Lung microvascular endothelial cell (primary cell): ENCODE results near the gene LRRC4. TPM values are rescaled to one million over a fixed set of nuclear protein-coding genes. Genes with fewer than 3 reads are reported as not detected.

Experiments
- DNase-seq, 2 donors: peaks; one replicate each; pipeline versions ENCODE4 v3.0.0 to v3.0.0-alpha.2; 2010; ENCODE audit warnings: low read depth in 2 of 2
- total RNA-seq: library from RNA; depleted of rRNA; stranded (reverse); fragments of >200 nt; gene quantifications from 2 replicates; pipeline ENCODE4 v1.2.1, GENCODE V29; 2014

LRRC4 gene, protein sequence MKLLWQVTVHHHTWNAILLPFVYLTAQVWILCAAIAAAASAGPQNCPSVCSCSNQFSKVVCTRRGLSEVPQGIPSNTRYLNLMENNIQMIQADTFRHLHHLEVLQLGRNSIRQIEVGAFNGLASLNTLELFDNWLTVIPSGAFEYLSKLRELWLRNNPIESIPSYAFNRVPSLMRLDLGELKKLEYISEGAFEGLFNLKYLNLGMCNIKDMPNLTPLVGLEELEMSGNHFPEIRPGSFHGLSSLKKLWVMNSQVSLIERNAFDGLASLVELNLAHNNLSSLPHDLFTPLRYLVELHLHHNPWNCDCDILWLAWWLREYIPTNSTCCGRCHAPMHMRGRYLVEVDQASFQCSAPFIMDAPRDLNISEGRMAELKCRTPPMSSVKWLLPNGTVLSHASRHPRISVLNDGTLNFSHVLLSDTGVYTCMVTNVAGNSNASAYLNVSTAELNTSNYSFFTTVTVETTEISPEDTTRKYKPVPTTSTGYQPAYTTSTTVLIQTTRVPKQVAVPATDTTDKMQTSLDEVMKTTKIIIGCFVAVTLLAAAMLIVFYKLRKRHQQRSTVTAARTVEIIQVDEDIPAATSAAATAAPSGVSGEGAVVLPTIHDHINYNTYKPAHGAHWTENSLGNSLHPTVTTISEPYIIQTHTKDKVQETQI
- total RNA-seq = 0.20 and 0.65 TPM in 2 replicates

DNA sequence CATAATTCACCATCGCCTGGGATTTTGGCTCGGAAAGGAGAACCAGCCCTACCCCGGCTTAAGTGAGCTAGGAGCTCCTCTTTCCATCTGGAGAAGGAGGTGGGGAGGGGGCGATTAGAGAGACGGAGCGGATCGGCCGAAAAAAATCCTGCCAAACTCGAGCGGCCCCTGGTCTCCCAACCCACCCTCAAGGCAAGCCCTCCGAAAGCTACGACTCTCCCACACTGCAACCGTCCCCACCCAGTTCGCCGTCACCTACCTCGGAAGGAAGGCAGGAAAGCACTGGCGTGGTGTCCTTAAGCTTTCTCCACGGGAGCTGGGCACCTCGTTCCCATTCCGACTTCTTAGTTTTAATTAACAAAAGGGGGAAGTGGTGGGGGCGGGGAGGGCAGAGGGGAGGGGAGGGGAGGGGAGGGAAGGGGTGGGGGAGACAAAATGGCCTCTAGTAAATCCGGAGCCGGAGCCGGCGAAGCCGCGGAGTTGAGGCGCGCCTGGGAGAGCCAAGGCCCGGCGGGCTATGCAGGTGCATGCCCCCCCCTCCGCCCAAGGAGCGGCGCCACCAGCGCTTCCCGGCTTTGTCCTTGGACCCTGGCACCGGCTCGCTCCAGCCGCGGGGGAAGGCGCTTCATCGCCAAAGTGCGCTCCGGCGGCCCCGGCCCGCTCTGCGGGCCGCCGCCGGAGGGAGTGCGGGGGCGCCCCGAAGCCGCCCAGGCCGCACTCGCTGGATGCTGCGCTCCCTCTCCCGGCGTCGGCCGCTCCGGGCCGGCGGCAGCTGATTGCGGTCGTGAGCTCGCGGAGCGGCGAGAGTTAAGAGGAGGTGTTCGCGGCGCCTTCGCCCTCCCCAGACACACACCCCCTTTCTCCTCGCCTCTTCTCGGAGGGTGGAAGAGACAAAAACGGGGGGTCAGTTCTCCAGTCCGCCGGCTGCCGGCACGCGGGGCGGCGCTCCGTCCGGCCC, at the start of gene LRRC4:
Gene LRRC4, minus strand, starts transcription at position 784 of the 958 bp plus-strand sequence. CDS start 797 bp downstream, outside the sequence.
- DNase-seq = peak; percentile 54 to 55

DNA sequence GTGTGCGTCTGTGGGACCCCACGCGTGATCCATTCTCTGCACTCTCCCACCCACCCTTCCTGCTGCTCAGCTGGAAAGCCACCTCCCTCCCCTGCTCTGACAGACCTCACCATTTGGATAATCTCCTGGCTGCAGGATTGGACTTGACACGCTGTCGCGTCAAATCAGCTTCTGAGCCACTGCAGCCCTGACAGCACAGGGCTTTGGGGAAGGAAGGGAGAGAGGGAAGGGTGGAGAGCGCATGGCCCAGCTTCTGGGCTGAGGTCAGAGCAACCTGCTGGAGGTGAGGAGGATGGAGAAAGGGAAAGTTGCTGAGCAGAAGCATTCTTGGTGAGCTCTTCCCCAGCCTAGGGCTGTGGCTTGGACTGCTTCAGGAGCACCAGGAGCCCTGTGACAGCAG, 48.9 kb upstream of the LRRC4 start:
- no peak for DNase-seq

DNA sequence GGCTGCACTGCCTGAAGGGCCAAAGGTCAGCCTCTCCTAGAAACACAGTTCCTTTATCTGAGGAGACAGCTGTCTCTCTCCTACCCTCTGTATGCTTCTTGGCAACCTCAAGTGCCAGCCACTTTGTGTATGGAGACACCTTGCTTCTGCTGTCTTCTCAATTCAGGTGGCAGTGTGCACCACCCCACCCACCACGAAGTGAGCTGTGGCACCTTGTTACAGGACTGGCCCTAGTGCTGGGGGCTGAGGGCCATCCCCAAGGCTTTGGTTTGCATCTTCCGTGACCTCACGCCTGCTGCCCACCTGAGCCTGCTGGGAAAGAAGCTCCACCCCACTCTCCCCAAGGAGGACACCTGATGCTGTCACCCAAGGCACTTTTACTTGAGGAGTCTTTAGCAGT, 47.1 kb upstream of the LRRC4 start:
- no peak for DNase-seq

DNA sequence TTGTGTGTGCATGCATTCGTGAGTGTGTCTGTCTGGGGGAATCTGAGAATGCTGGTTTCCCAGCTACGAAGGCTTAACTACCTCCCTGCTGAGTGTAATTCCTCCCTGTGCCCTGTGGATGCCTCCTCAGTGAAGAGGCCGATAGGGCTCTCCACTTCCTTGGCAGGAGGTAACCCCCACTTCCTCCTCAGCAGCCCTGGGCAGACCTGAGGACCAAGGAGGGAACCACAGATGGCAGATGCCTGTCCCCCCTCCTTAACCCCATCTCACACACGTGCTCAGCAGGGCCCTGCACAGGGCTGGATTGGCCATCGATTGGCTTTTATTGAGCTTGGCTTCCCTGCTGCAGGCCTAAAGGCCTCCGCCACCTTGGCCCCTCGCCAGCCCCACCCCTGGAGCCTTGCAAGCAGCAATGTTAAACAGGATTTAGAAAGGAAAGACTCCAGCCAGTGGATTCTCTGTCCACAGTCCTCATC, 45.6 kb upstream of the LRRC4 start:
- DNase-seq = peak; percentile 12 to 17

DNA sequence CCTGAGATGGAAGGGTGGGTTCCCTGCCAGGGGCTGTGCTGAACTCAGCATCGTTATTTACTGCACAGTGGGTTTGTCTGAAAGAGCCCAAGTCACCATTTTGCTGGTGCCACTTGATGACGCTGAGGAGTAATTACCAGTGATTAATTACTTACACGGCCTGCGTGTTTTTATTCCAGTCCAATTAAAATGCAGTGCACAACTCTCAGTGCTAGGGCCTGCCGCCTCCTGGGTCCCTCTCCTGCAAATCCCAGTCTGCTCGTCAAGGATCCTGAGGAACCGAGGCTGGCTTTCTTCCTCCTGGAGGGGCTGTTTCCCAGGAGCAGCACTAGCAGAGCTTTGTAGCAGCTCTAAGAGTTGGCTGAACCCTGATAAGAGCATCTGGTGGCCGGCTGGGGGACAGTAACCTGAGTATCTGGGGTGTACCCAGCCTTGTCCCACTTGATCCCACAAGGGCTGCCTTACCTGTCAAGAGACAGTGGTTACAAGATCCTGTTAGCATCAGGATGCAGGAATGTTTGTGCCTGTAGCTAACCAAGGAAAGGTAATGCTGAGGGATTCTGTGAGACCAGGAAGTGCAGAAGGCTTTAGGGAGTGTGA, 45.1 kb upstream of the LRRC4 start:
- no peak for DNase-seq

DNA sequence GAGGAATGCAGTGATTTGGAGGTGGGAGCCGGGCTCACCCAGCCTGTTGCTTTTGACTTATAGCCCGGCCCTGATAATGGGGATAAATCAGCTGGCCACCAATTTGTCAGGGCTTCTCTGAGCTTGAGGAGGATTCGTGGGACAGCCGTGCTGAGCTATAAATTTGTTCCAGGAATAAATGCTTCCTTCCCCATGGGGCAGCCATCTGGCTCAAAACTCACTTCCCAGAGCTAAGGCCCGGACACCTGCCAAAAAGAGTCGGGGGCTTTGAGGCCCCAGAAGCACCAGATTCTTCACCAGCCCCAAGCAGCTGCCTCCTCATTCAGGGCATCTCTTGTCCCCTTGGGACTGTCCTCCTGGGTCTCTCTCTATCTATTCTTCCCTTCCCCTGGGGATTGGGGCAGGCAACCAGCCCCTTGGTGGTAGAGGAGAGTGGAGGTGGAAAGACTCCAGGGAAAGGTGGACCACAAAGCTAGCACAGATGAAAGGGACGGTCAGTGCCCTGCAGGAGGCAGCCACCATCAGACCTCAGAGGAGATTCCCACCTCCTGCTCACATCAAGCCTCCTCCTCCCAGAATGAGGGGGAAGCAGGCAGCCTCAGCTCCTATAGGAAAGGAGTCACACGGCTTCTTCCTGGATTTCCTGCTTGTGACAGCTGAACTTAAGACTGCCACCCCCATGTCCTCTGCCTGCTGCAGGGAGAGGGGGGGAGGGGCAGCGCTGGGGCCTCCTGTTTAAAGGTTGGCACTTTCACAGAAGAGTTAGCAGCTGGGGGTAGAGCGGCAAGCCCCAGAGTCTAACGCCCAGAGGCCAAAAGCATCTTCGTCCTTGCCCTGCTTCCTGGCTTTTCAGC, 44.2 kb upstream of the LRRC4 start:
- DNase-seq = peak in 1 of 2 donors; percentile 44

DNA sequence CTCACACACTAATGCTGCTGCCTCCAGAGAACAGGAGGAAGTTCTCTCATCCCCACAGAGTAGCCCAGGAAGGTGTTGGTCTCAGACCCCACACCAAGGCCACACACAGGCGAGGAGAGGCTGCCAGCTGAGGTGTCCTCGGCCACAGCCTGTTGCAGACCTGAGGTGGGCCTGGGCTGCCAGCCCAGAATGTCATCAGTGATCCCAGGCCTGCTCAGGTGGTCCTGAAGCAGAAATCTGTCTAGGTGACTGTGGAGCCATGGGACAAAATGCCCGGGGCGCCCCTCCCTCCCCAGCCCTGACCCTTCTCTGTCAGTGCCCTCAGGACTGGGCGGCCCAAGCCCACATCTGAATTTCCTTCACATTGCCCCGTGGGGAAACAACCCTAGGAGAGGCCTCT, 43.5 kb upstream of the LRRC4 start:
- no peak for DNase-seq

DNA sequence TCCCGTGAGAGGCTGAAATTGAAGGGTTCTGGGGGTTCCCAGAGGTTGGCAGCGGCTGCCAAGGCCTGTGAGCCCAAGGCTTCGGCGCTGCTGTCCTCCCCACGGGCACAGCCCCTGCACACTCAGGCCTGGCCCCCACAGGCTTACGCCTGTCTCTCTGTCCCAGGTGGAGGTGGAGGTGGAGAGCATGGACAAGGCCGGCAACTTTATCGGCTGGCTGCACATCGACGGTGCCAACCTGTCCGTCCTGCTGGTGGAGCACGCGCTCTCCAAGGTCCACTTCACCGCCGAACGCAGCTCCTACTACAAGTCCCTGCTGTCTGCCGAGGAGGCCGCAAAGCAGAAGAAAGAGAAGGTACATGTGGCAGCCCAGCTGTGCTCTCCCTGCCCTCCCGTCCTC, 43.1 kb upstream of the LRRC4 start:
- no peak for DNase-seq

DNA sequence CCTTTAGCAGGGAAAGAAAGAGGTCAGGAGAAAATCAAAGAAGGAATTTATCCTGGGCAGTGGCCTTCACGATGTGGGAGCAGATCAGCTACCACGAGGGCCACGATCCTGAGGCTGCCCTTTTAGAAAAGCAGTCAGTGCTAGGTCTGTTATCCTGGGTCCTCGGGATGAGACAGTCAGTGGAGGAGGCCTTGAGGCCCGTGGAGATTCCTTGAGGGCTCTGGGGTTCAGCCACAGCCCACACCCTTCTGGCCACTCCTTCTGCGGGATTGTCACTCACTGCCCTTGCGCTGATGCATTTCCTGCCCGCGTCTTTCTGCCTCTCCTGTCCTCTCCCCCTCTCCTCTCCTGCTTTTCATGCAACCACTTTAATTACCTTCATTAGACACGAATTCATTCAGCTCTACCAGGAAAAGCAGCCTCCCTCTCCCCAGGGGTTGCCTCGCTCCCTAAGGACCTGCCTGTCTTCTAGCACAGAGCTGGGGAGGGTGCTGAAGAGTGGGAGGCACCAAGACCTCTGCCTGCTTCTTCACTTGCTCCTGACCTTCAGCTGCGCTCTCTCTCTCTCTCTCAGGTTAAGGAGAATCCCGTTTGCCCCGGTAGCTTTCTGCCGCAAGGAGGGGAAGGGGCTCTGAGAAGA, 42.6 kb upstream of the LRRC4 start:
- DNase-seq = no peak

DNA sequence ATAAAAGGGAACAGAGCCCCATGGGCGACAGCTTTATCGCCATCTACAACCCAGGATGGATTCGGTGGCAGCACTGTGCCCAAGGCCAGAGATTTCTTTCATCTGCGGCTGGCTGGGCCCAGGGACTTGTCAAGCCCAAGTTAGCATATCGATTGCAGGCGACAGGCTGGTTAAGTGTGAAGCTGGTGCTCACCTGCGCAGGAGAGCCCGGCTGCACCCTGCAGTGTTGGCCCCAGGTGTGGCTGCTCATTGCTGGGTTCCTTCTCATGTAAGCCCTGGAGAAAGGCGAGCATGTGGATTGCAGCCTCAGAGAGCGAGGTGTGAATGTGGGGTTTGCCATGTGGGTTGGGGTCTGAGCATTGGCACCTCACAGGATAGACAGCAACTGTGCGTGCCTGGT, 40.6 kb upstream of the LRRC4 start:
- DNase-seq = no peak

DNA sequence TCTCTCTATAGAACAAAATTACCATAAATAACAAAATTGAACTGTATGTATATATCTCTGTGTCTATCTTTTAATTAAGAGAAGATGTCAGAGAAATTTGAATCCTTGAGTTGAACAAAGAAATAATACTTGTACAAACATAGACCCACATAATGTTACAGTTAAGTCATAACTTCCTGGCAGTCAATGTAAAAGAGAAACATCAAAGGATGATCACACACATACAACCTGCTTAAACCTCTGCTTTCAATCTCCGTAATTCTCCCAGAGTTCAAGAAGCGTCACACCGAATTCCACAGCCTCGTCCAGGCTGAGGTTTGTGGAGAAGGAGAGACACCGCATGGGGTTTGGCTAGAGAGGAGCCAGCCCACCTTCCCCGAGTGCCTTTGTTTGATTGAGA, 40.1 kb upstream of the LRRC4 start:
- DNase-seq = no peak

DNA sequence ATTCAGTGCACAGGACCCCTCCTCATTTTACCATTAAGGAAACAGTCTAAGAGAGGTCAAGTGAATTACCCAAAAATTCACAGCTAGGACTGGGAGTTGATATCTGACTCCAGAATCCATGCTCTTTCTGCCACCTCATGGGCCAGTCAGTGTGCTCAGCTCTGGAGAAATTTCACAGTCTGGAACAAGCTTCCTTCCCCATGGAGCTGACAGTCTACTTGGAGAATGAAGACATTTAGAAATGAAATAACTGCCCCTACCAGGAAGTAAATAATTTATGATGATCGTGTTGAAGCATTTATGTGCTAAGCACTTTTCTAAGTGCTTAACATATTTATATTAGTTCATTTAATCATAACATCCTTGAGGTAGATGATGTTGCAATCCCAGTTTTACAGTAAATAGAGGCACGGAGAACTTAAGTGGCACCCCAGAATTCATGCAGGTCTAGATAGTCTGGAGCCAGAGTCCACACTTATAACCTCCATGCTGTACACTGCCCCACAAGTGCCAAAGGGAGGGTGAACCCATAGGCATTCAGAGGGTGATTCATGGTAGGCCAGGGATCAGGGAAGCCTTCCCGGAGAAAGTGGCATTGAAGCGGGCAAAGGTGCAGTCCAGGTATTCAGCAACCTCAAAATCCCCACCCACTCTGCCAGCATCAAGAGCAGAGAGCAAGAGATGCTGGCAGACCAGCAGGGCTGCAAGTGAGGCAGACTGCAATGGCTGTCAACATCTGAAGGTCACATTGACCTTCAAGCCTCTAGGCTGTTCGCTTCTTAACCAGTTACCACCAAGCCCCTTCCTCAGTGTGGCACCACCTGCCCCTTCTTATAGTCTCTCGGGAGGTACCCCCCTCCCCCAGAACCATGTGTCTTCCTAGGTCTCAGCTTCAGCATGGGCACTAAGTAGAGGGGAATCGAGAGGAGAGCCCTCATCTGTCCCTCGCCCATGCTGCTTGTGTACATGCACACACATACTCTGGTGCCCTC, 38.4 kb upstream of the LRRC4 start:
- DNase-seq = no peak

DNA sequence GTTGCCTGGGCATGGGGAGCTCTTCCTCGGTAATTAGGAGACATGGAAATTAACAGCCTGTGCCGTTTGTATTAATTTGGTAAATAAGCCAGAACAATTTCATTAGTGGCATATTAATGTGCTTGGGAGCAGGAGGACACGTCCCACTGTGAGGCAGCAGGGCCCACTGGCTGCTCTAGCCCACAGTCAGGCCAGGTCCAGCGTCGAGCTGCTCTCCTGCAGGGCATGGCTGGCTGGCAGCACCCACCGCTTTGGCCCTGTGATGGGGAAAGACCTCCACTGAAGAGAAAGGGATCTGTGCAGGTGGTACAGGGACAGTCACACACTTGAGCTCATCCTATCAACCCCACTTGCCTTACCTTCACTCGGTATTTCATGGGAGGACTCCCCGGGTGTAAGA, 37.5 kb upstream of the LRRC4 start:
- no peak for DNase-seq

DNA sequence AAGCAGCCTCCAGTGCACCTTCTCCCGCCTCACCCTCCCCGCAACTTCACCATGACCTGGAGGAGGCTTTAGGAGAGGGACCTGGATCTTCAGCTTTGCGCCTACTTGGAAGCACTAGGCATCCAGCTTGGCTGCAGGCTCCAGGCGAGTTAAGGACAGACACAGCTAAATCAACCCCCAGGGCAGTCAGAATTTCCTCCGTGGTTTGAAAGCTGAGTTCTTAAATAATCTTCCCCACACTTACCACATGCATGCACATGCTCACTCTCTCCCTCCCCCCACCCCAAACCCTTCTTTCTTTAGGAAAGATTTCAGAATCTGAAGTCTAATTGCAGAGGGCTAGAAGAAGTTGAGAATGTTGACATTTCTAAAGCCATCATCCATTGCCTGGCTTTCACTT, 36.7 kb upstream of the LRRC4 start:
- DNase-seq = no peak

DNA sequence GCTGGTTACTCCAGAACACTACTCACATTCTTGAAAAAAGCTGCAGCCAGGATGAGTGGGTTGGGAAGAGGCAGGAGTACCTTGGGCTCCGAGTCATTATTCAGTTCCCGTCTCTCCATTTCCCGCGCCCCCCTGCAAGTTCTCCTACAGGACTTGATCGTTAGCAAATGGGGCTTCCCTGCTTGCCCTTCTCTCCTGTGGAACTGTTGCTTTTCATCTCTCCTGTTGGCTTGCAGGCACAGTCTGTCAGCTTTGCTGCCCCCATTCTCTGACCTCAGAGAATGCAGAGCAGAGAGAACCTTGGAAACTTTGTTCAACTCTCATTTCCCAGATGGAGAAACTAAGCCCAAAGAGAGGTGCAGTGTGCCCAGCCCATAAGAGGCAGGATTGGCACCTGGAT, 35.6 kb upstream of the LRRC4 start:
- DNase-seq = no peak

DNA sequence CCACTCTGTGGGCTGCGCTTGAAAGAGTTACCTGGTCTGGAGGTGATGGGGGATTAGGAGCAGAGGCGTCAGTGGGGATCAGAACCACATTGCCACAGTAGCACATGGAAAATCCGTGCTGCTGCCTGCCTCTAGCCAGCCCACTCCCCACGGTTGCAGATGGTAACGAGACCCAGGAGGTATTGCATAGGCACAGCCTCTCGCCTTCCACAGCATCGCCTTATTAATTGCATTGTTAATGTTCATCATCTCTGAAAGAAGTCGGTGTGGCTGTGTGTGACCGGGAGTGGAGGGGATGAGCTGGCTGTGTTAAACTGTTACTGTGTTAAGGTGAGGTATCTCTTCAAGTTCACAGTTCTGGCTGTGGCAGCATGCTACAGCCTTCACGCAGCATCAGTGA, 35.2 kb upstream of the LRRC4 start:
- DNase-seq = no peak

DNA sequence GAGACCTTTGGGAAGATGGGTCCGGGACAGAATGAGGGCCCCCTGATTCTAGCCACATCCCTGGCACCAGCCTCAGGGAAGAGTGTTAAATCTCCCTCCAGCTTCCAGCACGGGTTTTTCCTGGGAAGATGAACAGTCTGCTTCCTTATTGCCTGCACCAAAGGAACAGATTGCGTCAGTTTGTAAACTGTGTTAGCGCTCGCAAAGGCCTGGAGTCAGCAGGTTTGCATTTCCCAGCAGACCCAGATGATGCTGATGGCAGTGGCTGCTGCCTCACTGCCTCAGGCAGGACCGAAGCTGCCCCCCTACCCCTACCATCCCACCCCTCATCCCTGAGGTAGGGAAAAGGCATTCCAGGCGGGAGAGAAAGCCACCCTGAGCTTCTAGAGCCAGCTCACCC, 34.6 kb upstream of the LRRC4 start:
- DNase-seq = no peak

DNA sequence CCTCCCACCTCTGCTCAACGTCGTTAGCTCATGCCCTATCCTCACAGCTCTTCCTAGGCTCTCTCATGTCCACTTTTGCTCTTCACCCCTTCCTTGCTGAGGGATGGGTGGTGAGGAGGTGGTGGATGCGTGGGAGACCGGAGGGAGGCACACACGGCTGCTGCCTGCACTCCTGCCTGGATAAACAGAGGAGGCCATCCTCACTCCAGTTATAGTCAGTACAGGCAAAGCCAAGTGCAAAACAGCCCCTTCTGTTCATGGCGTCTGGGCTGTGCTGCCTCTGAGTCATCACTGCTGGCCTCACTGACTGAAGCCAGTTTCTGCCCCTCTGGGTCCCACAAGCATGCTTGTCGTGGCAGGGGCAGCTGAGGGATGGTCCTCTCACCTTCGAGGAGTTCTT, 31.9 kb upstream of the LRRC4 start:
- no peak for DNase-seq

DNA sequence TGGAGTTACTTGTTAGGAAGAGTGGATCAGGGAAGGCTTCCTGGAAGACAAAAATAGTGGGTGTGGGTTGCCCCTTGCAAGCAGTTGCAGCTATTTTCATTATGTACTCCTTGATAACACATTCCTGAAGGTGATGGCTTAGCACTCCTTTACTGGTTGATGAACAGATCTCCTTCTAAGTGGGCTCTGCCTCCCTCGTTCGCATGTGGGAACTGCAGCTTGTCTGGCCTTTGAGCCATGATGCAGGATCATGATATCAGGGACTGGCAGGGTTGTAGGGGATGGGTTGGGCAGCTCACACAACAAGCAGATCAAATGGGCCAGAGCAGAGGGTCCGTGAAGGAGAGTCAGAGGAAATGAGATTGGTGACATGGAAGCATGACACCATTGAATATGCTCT, 28.8 kb upstream of the LRRC4 start:
- no peak for DNase-seq
